ENCODE data around the gene CSF1.

Gene CSF1

DNA sequence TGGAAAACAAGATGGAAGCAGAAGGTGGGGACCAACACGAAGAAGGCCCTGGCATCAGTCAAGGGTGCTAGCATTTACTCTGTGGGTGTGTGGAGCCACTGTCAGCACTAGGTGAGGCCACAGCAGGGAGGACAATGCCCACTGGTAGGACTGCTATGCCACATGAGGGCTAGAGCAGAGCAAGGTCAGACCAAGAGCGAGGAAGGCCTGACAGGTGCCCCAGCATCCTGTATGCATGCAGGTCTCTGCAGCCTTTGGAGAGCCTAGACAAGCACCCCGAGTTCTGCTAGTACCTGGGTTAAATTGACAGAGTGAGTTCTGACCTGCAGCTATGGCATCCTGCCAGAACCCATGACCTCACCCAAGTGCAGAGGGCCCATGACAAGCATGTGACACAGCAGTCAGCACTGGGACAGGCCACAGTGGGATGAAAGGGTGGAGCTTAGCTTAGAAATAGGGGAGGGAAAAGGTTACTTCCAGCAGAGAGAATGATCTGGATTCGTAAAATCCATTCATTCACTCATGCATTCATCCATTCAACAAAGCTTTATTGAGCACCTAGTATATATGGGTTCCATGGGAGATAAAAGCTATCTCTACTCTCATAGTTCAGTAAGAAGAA is 9.0 kb upstream of the CSF1 start:
- peak in 1 of 2 experiments; percentile 60 for DNase-seq

- no peak for DNase-seq
Measured at GRCh38 chr1:109902204-109902985, 8.3 kb upstream of the CSF1 start.

- DNase-seq = no peak
Measured at GRCh38 chr1:109903376-109903930, 7.2 kb upstream of the CSF1 start.

- no peak for DNase-seq
Measured at GRCh38 chr1:109904105-109904817, 6.4 kb upstream of the CSF1 start.

GRCh38 chr1:109905491-109905890 is 5.2 kb upstream of the CSF1 start:
- DNase-seq = no peak

DNA sequence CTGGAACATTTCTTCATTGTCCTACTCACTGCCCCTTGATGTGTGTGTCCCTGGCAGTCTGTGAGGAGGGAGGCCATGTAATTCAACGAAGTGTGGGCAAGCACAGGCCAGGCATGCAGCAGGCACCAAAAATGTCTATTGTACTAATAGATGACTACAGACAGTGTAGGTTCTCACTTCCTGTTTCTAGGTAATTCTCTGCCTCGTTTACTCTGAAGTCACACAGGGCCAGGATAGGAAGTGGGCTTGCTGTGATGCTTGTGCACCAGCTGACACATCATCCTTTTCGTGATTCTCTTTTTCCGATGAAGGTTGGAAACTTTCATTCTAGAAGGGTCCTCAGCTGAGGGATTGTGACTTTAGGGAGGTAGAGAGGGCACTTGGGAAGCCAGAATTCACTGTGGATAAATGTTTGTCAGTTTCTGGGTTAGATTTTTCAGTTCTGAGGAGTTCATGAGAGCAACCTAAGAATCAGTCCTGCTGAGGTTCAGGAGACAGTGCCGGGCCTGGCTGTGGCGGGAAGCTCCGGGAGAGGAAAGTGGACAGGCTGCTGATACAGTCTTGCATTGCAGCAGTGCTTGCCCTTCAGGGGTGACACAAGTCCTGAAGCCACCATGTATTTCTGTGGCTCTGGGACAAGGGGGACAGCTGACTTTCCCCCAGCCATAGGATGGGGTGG is 4.3 kb upstream of the CSF1 start:
- DNase-seq = peak; percentile 65 to 68

DNA sequence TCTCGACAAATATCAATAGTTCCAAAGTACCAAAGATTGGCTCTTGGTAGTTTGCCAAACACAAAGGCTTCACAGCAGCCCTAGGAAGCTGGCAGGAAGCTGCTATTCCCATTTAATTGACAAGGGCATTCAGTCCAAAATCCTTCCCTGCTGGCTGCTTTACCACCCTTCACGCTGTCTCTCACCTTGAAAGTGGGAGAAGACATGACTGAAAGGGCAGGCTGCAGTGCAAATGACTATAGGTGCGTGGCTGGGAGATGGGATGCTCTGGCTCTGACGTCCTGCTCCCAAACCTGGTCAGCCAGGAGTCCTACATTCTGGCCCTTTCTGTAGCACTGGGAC is 3.8 kb upstream of the CSF1 start:
- DNase-seq = no peak

- DNase-seq = no peak
Measured at GRCh38 chr1:109907190-109907774, 3.4 kb upstream of the CSF1 start.

GRCh38 chr1:109908836-109909235 is 1.8 kb upstream of the CSF1 start:
- DNase-seq = no peak

DNA sequence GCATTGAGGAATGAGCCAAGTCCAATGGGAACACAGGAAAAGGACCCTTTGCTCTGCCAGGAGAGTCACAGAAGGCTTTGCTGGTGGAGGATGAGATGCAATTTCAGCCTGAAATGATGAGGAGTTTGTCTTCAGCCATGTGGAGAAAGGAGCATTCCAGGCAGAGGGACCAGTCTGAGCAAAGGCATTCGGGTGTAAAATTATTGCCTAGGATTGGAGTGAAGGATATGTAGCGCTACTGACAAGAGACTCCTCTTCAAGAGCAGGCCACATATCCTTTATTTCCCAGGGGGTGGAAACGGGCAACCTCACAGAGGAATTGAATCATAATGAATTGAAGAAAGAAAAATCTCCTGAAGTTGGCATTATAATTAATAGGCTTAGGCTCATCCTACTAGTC is 1.1 kb upstream of the CSF1 start:
- DNase-seq = no peak

- DNase-seq = peak in 1 of 2 experiments; percentile 64
Measured at GRCh38 chr1:109910963-109911798, 532 bp downstream of the CSF1 start.

DNA sequence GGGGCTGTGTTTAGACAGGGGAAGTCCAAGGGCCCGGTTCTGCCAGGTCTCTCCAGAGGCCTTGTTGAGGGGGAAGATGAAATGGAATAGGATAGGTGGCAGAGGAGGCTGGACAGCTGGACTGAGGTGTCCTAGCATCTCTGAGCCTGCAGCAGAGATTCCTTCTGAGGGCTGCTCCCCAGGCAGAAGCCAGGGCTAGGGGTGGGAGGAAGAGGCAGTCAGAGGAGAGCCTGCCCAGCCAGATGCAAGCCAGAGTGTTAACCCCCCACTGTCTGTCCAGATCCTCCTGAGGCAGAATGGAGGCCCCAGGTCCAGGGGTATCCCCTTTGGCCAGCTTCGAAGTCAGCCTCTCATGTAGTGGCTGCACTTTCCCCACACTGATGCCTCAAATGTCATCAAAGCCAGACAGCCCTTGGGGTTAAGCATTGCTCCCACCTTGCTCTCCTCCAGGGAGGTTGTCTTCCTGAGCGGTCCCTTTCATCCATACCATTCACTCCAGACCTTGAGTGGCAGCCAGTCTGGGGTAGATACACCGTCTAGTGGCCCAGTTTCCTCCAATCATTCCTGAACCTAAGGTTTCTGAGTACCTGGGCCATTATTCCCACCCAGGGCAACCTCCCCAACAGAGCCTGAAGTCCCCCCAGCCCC is 1.7 kb downstream of the CSF1 start:
- DNase-seq = no peak

- DNase-seq = no peak
Measured at GRCh38 chr1:109912873-109913272, 2.2 kb downstream of the CSF1 start.

- no peak for DNase-seq
Measured at GRCh38 chr1:109913360-109913879, 2.8 kb downstream of the CSF1 start.

- DNase-seq = no peak
Measured at GRCh38 chr1:109914587-109915240, 4.1 kb downstream of the CSF1 start.

- no peak for DNase-seq
Measured at GRCh38 chr1:109917051-109917767, 6.6 kb downstream of the CSF1 start.

GRCh38 chr1:109917768-109918606 is 7.3 kb downstream of the CSF1 start:
- DNase-seq = no peak

GRCh38 chr1:109918671-109919070 is 8.0 kb downstream of the CSF1 start:
- DNase-seq = no peak

GRCh38 chr1:109919303-109919702 is 8.7 kb downstream of the CSF1 start:
- no peak for DNase-seq

All from activated T-cell treated with anti-CD3 and anti-CD28 coated beads, Interleukin-2, amount 50 U/mL, for 48 hours (primary cell).